Measurements from ENCODE around the gene ACP7.
"Not testable (repeated sequence)": the region's sequence is repeated elsewhere in the genome, so short reads cannot be mapped to it uniquely, and the experiment has no call there.

ACP7 gene

DNA sequence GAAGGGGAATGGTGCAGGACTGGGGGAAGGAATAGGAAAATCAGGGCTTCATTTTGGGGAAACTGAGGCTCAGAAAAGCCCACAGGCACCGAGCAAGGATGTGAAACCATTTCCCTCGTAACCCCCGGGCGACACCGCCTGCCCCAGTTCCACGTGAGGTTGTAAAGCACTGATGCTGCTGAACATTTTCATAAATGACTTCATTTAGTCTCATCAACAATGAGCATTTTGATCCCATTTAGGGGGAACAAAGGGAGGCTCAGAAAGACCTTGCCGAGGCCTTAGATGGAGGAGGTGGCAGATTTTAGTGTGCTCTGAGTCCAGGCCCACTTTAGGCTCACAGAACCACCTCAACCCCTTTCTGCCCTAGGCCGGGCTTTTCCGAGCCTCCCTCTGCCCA is 31.3 kb upstream of the ACP7 start:
- Histone ChIP-seq H3K27me3 (no peaks in the 10 kb centered on the region), H3K4me2 (no peak overlapping the region), H3K9ac (no peak overlapping the region), H3K4me1 (peaks cover 0 to 3% (median 0%) of the 10 kb centered on the region in 10 experiments; a peak in 3 of 20 replicates), H3K4me3 (no peak overlapping the region), H3K27ac (no peak overlapping the region), H3K9me3 (replicated peaks in 1 of 11) (peaks cover 0 to 7% (median 0%) of the 10 kb centered on the region in 11 experiments; a peak in 5 of 22 replicates), H3K36me3 (no peaks in the 10 kb centered on the region), H4K20me1 (no peaks in the 10 kb centered on the region)
- TF ChIP-seq Cebpa-rat (IDR thresholded peaks at IDR 0.05) = no peak

DNA sequence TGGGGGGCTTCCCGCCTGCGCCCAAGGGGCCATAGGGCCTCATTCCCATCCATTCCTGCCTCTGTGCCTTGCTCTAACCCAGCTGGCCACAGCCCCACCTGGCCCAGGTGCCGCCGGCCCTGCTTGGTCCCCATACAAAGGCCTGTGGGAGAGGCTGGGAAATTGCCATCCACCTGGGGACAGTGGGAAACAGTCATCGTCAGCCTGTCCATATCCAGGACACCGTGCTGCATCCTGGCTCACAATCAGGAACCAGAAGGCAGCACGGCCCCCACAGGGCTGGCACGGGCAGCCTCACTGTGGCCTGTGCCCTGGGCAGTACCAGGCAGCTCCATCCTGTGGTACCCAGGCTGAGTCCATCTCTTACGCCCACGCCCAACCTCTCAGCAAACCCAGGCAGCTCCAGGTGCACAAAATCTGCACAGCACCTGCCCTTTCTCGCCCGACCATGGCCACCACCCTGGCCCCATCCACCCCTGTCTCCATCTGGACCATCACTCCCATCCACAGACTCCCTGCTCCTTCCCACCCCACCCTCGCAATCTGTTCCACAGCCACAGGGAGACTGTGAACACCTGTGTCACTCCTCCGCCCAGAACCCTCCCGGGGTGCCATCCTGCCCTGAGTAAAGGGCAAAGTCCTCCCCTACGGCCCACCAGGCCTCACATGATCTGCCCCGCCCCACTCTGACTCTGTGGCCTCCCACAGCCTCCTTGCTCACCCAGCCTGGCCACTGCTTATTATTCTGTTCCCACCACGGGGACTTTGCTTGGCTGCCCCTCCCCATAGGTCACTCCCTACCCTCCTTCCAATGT is 30.7 kb upstream of the ACP7 start:
- H3K27me3 ChIP-seq = no peaks in the 10 kb centered on the region
- H3K36me3 ChIP-seq = no peaks in the 10 kb centered on the region
- H3K4me2 ChIP-seq = no peak overlapping the region
- H4K20me1 ChIP-seq = no peaks in the 10 kb centered on the region
- no peak overlapping the region for H3K9ac ChIP-seq
- H3K4me1 ChIP-seq = peaks cover 0 to 5% (median 0%) of the 10 kb centered on the region in 10 experiments; a peak in 3 of 20 replicates
- no peak for TF ChIP-seq Cebpa-rat (IDR thresholded peaks at IDR 0.05)
- no peak overlapping the region for H3K4me3 ChIP-seq
- H3K27ac ChIP-seq = no peak overlapping the region
- peaks cover 0 to 7% (median 0%) of the 10 kb centered on the region in 11 experiments; a peak in 5 of 22 replicates for H3K9me3 ChIP-seq (replicated peaks in 1 of 11)

DNA sequence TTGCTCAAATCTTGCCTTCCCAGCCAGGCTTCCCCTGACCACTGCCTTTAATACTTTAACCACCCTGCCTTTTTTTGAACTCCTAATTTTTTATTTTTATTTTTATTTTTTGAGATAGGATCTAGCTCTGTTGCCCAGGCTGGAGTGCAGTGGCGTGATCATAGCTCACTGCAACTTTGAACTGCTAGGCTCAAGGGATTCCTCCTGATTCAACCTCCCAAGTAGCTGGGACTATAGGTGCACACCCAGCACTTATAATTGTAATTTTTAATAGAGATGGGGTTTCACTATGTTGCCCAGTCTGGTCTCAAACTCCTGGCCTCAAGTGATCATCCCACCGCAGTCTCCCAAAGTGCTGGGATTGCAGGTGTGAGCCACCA is 30.1 kb upstream of the ACP7 start:
- peaks cover 0 to 5% (median 0%) of the 10 kb centered on the region in 10 experiments; a peak in 3 of 20 replicates for H3K4me1 ChIP-seq
- TF ChIP-seq Cebpa-rat (IDR thresholded peaks at IDR 0.05) = no peak
- no peaks in the 10 kb centered on the region for H3K36me3 ChIP-seq
- H3K9me3 ChIP-seq (replicated peaks in 1 of 11) = peaks cover 0 to 7% (median 0%) of the 10 kb centered on the region in 11 experiments; a peak in 5 of 22 replicates
- no peaks in the 10 kb centered on the region for H4K20me1 ChIP-seq
- no peak overlapping the region for H3K9ac ChIP-seq
- no peaks in the 10 kb centered on the region for H3K27me3 ChIP-seq
- H3K4me3 ChIP-seq = no peak overlapping the region
- no peak overlapping the region for H3K27ac ChIP-seq
- H3K4me2 ChIP-seq = no peak overlapping the region

DNA sequence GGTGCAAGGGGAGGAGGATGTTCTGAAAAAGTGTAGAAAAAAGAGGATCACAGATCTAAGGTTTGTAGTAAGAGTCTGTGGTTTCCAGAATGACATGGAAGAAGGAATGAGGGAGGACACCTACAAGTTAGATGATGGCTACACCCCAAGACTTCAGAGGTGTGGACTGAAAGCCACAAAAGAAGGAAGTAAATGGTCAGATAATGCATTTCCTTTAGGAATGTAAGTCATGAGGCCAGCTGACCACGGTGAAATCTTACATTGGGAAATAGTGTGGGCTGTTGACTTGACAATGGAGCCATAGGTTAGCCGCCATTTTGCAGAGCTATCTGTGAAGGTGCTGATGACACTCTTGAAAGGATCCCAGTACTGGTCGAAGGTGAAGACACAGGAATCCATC is 26.6 kb upstream of the ACP7 start:
- peaks cover 0 to 12% (median 9%) of the 10 kb centered on the region in 10 experiments; a peak in 14 of 20 replicates for H3K4me1 ChIP-seq
- H3K27me3 ChIP-seq = no peaks in the 10 kb centered on the region
- H3K4me3 ChIP-seq = no peak overlapping the region
- no peak overlapping the region for H3K27ac ChIP-seq
- peak overlapping the region in 2 of 11 experiments; percentile 18 to 38; a peak in 2 of 22 replicates for H3K4me2 ChIP-seq
- TF ChIP-seq Cebpa-rat (IDR thresholded peaks at IDR 0.05) = no peak
- no peak overlapping the region for H3K9ac ChIP-seq
- no peaks in the 10 kb centered on the region for H3K36me3 ChIP-seq
- H4K20me1 ChIP-seq = no peaks in the 10 kb centered on the region
- H3K9me3 ChIP-seq (replicated peaks in 1 of 11) = peaks cover 0 to 7% (median 0%) of the 10 kb centered on the region in 11 experiments; a peak in 5 of 22 replicates

- no peak for TF ChIP-seq Cebpa-rat (IDR thresholded peaks at IDR 0.05)
- Histone ChIP-seq H3K4me1 (peaks cover 0 to 12% (median 9%) of the 10 kb centered on the region in 10 experiments; a peak in 14 of 20 replicates), H3K4me2 (no peak overlapping the region), H3K9ac (no peak overlapping the region), H3K9me3 (replicated peaks in 1 of 11) (peaks cover 0 to 7% (median 0%) of the 10 kb centered on the region in 11 experiments; a peak in 5 of 22 replicates), H3K27me3 (no peaks in the 10 kb centered on the region), H3K4me3 (no peak overlapping the region), H3K36me3 (no peaks in the 10 kb centered on the region), H4K20me1 (no peaks in the 10 kb centered on the region), H3K27ac (no peak overlapping the region)
Measured at GRCh38 chr19:39059302-39059701, 24.9 kb upstream of the ACP7 start.

GRCh38 chr19:39060171-39060570 is 24.0 kb upstream of the ACP7 start:
- Histone ChIP-seq H3K4me2 (no peak overlapping the region), H3K9ac (no peak overlapping the region), H3K36me3 (no peaks in the 10 kb centered on the region), H3K4me3 (no peak overlapping the region), H3K27ac (no peak overlapping the region), H4K20me1 (no peaks in the 10 kb centered on the region), H3K4me1 (peaks cover 0 to 12% (median 9%) of the 10 kb centered on the region in 10 experiments; a peak in 14 of 20 replicates), H3K9me3 (replicated peaks in 1 of 11) (no peaks in the 10 kb centered on the region), H3K27me3 (no peaks in the 10 kb centered on the region)
- no peak for TF ChIP-seq Cebpa-rat (IDR thresholded peaks at IDR 0.05)

DNA sequence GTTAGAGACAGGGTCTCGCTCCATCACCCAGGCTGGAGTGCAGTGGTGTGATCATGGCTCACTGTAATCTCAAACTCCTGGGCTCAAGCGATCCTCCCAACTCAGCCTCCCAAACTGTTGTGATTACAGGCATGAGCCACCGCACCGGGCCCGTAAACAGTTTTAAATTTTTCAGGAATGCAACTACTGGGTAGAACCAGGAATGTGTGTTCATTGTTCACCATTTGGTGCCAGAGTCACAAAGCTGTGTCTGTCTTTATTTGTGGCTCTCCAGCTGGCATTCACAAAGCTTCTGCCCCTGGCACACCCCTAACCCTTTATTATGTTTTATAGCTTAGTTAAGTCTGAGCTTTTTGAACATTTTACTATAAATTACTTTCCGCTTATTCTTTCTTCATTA is 19.8 kb upstream of the ACP7 start:
- no peak for TF ChIP-seq Cebpa-rat (IDR thresholded peaks at IDR 0.05)
- no peak overlapping the region for H3K27ac ChIP-seq
- peaks cover 0 to 12% (median 6%) of the 10 kb centered on the region in 10 experiments; a peak in 13 of 20 replicates for H3K4me1 ChIP-seq
- no peak overlapping the region for H3K4me3 ChIP-seq
- H3K4me2 ChIP-seq = no peak overlapping the region
- no peaks in the 10 kb centered on the region for H3K36me3 ChIP-seq
- no peaks in the 10 kb centered on the region for H4K20me1 ChIP-seq
- peaks cover 3 to 26% (median 10%) of the 10 kb centered on the region in 11 experiments; a peak in 16 of 22 replicates for H3K9me3 ChIP-seq (replicated peaks in 1 of 11)
- no peaks in the 10 kb centered on the region for H3K27me3 ChIP-seq
- H3K9ac ChIP-seq = no peak overlapping the region

GRCh38 chr19:39065928-39066327 is 18.2 kb upstream of the ACP7 start:
- peaks cover 3 to 30% (median 10%) of the 10 kb centered on the region in 11 experiments; a peak in 16 of 22 replicates for H3K9me3 ChIP-seq (replicated peaks in 1 of 11)
- H3K36me3 ChIP-seq = no peaks in the 10 kb centered on the region
- H3K27ac ChIP-seq = no peak overlapping the region
- no peak overlapping the region for H3K9ac ChIP-seq
- H3K4me2 ChIP-seq = no peak overlapping the region
- H3K4me1 ChIP-seq = peaks cover 8 to 21% (median 16%) of the 10 kb centered on the region in 10 experiments
- H4K20me1 ChIP-seq = no peaks in the 10 kb centered on the region
- no peak overlapping the region for H3K4me3 ChIP-seq
- TF ChIP-seq Cebpa-rat (IDR thresholded peaks at IDR 0.05) = no peak
- no peaks in the 10 kb centered on the region for H3K27me3 ChIP-seq

DNA sequence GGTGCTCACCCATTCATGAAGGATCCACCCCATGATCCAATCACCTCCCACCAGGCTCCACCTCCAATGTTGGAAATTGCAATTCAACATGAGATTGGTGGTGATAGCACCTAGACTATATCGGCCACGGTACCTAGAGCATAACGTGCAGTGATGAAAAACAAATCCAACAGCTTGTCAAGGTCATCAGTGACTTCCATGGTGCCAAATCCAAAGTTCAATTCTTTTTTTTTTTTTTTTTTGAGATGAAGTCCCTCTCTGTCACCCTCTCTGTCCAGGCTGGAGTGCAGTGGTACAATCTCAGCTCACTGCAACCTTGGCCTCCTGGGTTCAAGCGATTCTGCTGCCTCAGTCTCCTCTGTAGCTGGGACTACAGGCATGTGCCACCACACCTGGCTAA is 17.1 kb upstream of the ACP7 start:
- Histone ChIP-seq H3K9ac (no peak overlapping the region), H4K20me1 (no peaks in the 10 kb centered on the region), H3K4me3 (no peak overlapping the region), H3K36me3 (no peaks in the 10 kb centered on the region), H3K9me3 (replicated peaks in 1 of 11) (peaks cover 3 to 30% (median 10%) of the 10 kb centered on the region in 11 experiments; a peak in 16 of 22 replicates), H3K4me1 (peaks cover 11 to 18% (median 14%) of the 10 kb centered on the region in 10 experiments), H3K27ac (no peak overlapping the region), H3K27me3 (no peaks in the 10 kb centered on the region), H3K4me2 (no peak overlapping the region)
- no peak for TF ChIP-seq Cebpa-rat (IDR thresholded peaks at IDR 0.05)

GRCh38 chr19:39068259-39068658 is 15.9 kb upstream of the ACP7 start:
- H3K4me1 ChIP-seq = peaks cover 20 to 27% (median 24%) of the 10 kb centered on the region in 10 experiments
- H3K36me3 ChIP-seq, H3K9ac ChIP-seq, H3K27me3 ChIP-seq, H3K27ac ChIP-seq, H3K4me3 ChIP-seq, H3K4me2 ChIP-seq, H4K20me1 ChIP-seq: not testable (repeated sequence)
- peaks cover 3 to 30% (median 10%) of the 10 kb centered on the region in 11 experiments; a peak in 16 of 22 replicates for H3K9me3 ChIP-seq (replicated peaks in 1 of 11)

All from BLaER1 treated with 17β-estradiol and CSF1 and Interleukin-3, amounts not matched to agents 10 nM and 100 nM (cell line).